Heart right ventricle (tissue), 16 donors: ENCODE results near the gene TENT5C. TPM values are rescaled to one million over a fixed set of nuclear protein-coding genes. Genes with fewer than 3 reads are reported as not detected.

Experiments used
- ATAC-seq, 8 donors: fragments of 200-7000 bp; cut with Tn5 transposase; one replicate each; pipeline ENCODE4 v1.9.1; 2020; ENCODE audit warnings: mild to moderate bottlenecking in 8 of 8, moderate library complexity in 8 of 8, moderate number of reproducible peaks in 1 of 8
- DNase-seq, 2 donors: peaks; one replicate each; pipeline ENCODE4 v3.0.0-alpha.2; 2020
- H3K27ac ChIP-seq, 10 donors: fragments of 200-600 bp; sonication (generic) in 2 of 10; one replicate each; pipeline versions ENCODE4 v1.5.0 to v1.8.0; 2020 to 2022; ENCODE audit warnings: mild to moderate bottlenecking in 3 of 10
- H3K27me3 ChIP-seq, 7 donors: fragments of 200-600 bp; one replicate each; pipeline ENCODE4 v1.8.0; 2021 to 2022; ENCODE audit warnings: mild to moderate bottlenecking in 2 of 7
- H3K36me3 ChIP-seq, 9 donors: fragments of 200-600 bp; sonication (generic) in 1 of 9; one replicate each; pipeline versions ENCODE4 v1.5.0 to v1.8.0; 2020 to 2022; ENCODE audit warnings: mild to moderate bottlenecking in 2 of 9
- H3K4me1 ChIP-seq, 9 donors: fragments of 200-600 bp; sonication (generic) in 1 of 9; one replicate each; pipeline versions ENCODE4 v1.5.0 to v1.8.0; 2020 to 2022; ENCODE audit warnings: mild to moderate bottlenecking in 4 of 9
- H3K4me3 ChIP-seq, 10 donors: fragments of 200-600 bp; sonication (generic) in 2 of 10; one replicate each; pipeline versions ENCODE4 v1.5.0 to v1.8.0; 2020 to 2022; ENCODE audit warnings: mild to moderate bottlenecking in 7 of 10, moderate library complexity in 2 of 10
- H3K9me3 ChIP-seq, 11 donors: fragments of 200-600 bp in 10 of 11; sonication (generic) in 2 of 11; one replicate each; pipeline versions ENCODE4 v1.5.0 to v1.8.0; 2013 to 2022; ENCODE audit warnings: mild to moderate bottlenecking in 2 of 11, control low read depth in 1 of 11, moderate library complexity in 1 of 11
- CTCF ChIP-seq, 9 donors: fragments of 200-600 bp; sonication (generic) in 2 of 9; IDR thresholded peaks; one replicate each; pipeline versions ENCODE4 v1.5.0 to v1.8.0; 2021 to 2022; ENCODE audit warnings: antibody characterized with exemption in 9 of 9, mild to moderate bottlenecking in 5 of 9, moderate library complexity in 1 of 9
- WGBS, 2 donors: extraction: QIAGEN DNeasy Blood & Tissue Kit; methylation state at CpG; one replicate each; pipeline ENCODE4 v1.1.7; 2013; ENCODE audit warnings: inconsistent platforms in 1 of 2; 5-methylcytosine and 5-hydroxymethylcytosine counted together
- intact Hi-C, 10 donors: fragments of 100-400 bp; cut with DNase I; formaldehyde crosslinking; loops; one replicate each; pipeline versions ENCODE4 v1.11.1 to v1.14.2; 2022
- polyA plus RNA-seq, 2 donors: library from polyadenylated mRNA; stranded (reverse); fragments of 200-250 nt; gene quantifications; one replicate each; pipeline ENCODE4 v1.2.3, GENCODE V29; 2013
- total RNA-seq, 10 donors: library from RNA; stranded (reverse); fragmentation: NEBNext Ultra II Directional in 3 of 10; extraction: Animal tissue kit (Norgen Biotek cat#: 25700) in 3 of 10; gene quantifications; one replicate each; pipeline versions ENCODE4 v1.2.1 to v1.2.4, GENCODE V29; 2021 to 2023
- donor health status: Arrhythmogenic right ventricular cardiomyopathy.
- donor health status: ischemic (EF 13 %, LVEDD 7.1; RV severe dilation, severe dysfunction).
- donor health status: healthy with polysubstance abuse.
- donor health status: DM: no; HTN: yes; CAD: no.
- donor health status: DM: no; HTN: no; CAD: no.
- donor health status: ischemic (EF 25% LVEDD 6.9; RV normal size, moderate dysfunction).
- donor health status: ischemic (EF 25% LVEDD 5.7; RV mildly dilated, moderate dysfunction).
- donor health status: healthy.
- donor health status: DM: yes; HTN: yes; CAD: no.
- donor health status: Ischemic cardiomyopathy.
- donor health status: ischemic (EF 35%, LVEDD 5.7; RV mildly dilated, moderate dysfunction).
- donor health status: nonischemic (EF 11% LVEDD 7.7; RV severe dilation, severe dysfunction).
- donor health status: DM: yes; HTN: yes; CAD: no.
- donor health status: PGD.
- donor health status: ischemic (EF 29% LVEDD 5.4; RV normal size, mild dysfunction).
- donor health status: nonischemic (EF 23%, LVEDD 6.1; RV moderate dilation, normal function).

Gene TENT5C
- total and polyA plus RNA-seq, 12 donors: 3.1 to 23.1 (median 10.2) TPM

- H3K4me1 ChIP-seq: peaks cover 0 to 45% (median 8%) of the 10 kb centered on the region in 9 donors
- ATAC-seq (no peak), DNase-seq (no peak)
- intact Hi-C loops: no loop called here
- no peaks in the 10 kb centered on the region for H3K27me3 ChIP-seq
- no peaks in the 10 kb centered on the region for H3K9me3 ChIP-seq
- TF ChIP-seq CTCF (IDR thresholded peaks at IDR 0.05): no peak
- peak overlapping the region in 1 of 10 donors; percentile 68 for H3K27ac ChIP-seq
- H3K4me3 ChIP-seq: no peak overlapping the region
- 96 to 98% methylated on average over 4 of the region's 4 CpGs for WGBS, 2 donors
- no peaks in the 10 kb centered on the region for H3K36me3 ChIP-seq
These were observed 47.3 kb downstream of the TENT5C start for GRCh38 chr1:117653195-117653594.

- intact Hi-C loops: no loop called here
- Histone ChIP-seq H3K9me3 (no peaks in the 10 kb centered on the region), H3K4me3 (no peak overlapping the region), H3K27me3 (no peaks in the 10 kb centered on the region), H3K36me3 (no peaks in the 10 kb centered on the region), H3K27ac (peak overlapping the region in 1 of 10 donors; percentile 68), H3K4me1 (peaks cover 0 to 49% (median 8%) of the 10 kb centered on the region in 9 donors)
- no peak for DNase-seq
- no peak for ATAC-seq
- WGBS, 2 donors: 45 to 58% methylated on average over 11 of the region's 11 CpGs
- TF ChIP-seq CTCF (IDR thresholded peaks at IDR 0.05): no peak
These were observed 48.1 kb downstream of the TENT5C start for GRCh38 chr1:117653732-117654492.

- H3K9me3 ChIP-seq: no peaks in the 10 kb centered on the region
- no peaks in the 10 kb centered on the region for H3K36me3 ChIP-seq
- no peak overlapping the region for H3K4me3 ChIP-seq
- DNase-seq (no peak), ATAC-seq (peak in 3 of 8 donors; percentile 11 to 40 (median 24))
- WGBS, 2 donors: 66 to 71% methylated on average over 6 of the region's 6 CpGs
- H3K27me3 ChIP-seq: no peaks in the 10 kb centered on the region
- peaks cover 0 to 49% (median 8%) of the 10 kb centered on the region in 9 donors for H3K4me1 ChIP-seq
- TF ChIP-seq CTCF (IDR thresholded peaks at IDR 0.05): no peak
- intact Hi-C loops: no loop called here
- H3K27ac ChIP-seq: peak overlapping the region in 1 of 10 donors; percentile 68
These were observed 48.8 kb downstream of the TENT5C start for GRCh38 chr1:117654493-117655219.

- ATAC-seq (peak in 6 of 8 donors; percentile 54 to 78 (median 70)), DNase-seq (peak in 1 of 2 donors; percentile 32)
- Histone ChIP-seq H3K4me1 (peaks cover 0 to 52% (median 8%) of the 10 kb centered on the region in 9 donors), H3K27ac (peak overlapping the region in 1 of 10 donors; percentile 68), H3K4me3 (no peak overlapping the region), H3K36me3 (no peaks in the 10 kb centered on the region), H3K9me3 (no peaks in the 10 kb centered on the region), H3K27me3 (no peaks in the 10 kb centered on the region)
- intact Hi-C loops: no loop called here
- no peak for TF ChIP-seq CTCF (IDR thresholded peaks at IDR 0.05)
- WGBS, 2 donors: 65 to 70% methylated on average over 12 of the region's 12 CpGs
These were observed 49.4 kb downstream of the TENT5C start for GRCh38 chr1:117655220-117655577.
